ENCODE results near the gene CDK17.

Gene CDK17

DNA sequence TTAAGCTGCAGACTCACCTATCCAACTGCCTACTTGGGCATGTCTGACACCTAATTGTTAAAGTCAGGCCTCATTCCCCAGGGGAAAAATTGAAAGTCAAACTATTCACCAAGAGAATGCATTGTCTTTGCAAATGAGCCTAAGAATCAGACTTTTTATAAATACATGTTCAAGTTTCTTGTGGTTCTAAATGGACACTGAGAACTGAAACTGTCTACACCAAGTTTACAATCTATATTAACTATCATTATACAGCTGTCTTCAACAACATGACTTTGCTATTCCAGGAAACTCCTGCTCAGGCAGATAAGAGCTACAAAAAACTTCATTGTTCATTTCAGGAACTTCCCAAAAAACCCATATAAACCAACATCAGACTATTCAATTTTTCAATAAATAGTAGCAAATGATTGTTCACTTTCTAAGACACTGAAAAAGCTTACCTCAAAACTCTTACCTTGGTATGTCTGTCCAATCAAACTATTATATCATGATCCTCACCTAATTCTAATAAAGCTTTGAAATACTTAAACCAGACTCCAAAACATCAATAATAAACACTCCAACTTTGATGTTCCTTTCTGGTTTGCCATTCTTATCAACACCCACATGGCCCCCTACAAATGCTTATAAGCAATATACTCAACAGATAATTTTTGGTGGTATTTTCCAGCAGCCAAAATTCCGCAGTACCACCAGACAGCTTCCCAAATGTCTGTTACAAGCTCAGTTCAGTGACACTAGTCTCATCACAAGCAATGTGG is 24.2 kb downstream of the CDK17 start:
- no peak for DNase-seq (ENCODE audit: low read depth)
- TF ChIP-seq, protein P1, sequence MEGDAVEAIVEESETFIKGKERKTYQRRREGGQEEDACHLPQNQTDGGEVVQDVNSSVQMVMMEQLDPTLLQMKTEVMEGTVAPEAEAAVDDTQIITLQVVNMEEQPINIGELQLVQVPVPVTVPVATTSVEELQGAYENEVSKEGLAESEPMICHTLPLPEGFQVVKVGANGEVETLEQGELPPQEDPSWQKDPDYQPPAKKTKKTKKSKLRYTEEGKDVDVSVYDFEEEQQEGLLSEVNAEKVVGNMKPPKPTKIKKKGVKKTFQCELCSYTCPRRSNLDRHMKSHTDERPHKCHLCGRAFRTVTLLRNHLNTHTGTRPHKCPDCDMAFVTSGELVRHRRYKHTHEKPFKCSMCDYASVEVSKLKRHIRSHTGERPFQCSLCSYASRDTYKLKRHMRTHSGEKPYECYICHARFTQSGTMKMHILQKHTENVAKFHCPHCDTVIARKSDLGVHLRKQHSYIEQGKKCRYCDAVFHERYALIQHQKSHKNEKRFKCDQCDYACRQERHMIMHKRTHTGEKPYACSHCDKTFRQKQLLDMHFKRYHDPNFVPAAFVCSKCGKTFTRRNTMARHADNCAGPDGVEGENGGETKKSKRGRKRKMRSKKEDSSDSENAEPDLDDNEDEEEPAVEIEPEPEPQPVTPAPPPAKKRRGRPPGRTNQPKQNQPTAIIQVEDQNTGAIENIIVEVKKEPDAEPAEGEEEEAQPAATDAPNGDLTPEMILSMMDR (IDR thresholded peaks at IDR 0.05; ENCODE audit: control insufficient read depth, extremely low read depth, insufficient read depth) = no peak
- no peak overlapping the region for H3K4me3 ChIP-seq (ENCODE audit: low read depth, low read length)

DNA sequence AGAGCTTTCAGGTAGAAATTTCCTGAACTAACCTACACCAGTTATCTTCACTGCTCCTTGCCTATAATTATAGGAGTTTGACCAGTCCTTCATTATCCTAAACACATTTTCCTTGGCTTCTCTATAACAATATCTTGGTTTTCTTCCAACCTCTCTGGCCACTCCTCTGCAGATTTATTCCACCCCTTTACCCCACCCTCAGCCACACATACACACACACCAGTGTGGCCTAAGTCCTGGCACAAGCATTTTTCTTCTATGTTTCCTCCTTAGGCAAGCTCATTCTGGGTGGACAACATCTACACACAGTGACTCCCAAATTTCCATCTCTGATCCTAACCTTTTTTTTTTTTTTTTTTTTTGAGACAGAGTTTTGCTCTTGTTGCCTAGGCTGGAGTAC is 25.1 kb downstream of the CDK17 start:
- TF ChIP-seq, protein P1 (IDR thresholded peaks at IDR 0.05; ENCODE audit: control insufficient read depth, extremely low read depth, insufficient read depth) = no peak
- DNase-seq (ENCODE audit: low read depth) = no peak
- no peak overlapping the region for H3K4me3 ChIP-seq (ENCODE audit: low read depth, low read length)

DNA sequence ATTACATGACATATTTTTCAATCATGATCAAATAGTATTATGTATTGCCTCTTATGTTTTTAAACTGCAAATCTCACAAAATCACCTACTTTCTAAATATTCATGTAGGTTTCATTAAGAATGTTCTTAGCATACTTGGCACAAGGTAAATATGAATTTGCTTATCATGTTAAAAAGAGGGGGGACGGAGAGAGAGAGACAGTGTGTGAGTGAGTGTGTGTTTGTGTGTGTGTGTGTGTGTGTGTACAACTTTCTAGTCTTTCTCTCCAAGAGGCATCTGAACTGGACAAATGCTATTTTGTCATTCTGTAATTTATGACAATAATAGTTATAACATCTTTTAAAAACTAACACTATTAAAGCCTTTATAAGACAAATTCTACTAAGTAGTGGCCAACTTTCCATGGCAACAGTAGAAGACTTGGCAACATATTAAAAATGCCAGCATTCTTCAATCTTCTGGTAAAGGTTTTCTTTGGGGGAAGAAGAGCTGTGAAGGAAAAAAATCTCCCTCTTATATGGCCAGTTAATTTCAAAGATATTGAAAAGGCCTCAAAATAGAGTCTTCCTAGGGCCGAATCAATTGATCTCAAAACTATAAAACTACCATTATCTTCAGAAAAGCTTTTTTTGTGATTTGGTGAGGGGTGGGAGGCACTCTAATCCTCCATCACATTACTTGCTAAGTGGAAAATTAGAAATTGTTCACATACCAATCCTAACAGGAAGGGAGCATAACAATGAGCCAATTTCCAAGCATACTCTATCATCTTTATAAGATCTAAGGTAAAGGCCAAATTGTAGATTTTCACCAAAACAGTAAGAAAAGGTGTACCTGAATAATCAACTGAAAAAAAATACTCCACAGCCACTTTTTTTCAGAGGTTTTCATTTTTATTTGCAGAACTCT is 28.2 kb downstream of the CDK17 start:
- DNase-seq (ENCODE audit: low read depth) = no peak
- TF ChIP-seq, protein P1 (IDR thresholded peaks at IDR 0.05; ENCODE audit: control insufficient read depth, extremely low read depth, insufficient read depth) = no peak
- H3K4me3 ChIP-seq (ENCODE audit: low read depth, low read length) = no peak overlapping the region

DNA sequence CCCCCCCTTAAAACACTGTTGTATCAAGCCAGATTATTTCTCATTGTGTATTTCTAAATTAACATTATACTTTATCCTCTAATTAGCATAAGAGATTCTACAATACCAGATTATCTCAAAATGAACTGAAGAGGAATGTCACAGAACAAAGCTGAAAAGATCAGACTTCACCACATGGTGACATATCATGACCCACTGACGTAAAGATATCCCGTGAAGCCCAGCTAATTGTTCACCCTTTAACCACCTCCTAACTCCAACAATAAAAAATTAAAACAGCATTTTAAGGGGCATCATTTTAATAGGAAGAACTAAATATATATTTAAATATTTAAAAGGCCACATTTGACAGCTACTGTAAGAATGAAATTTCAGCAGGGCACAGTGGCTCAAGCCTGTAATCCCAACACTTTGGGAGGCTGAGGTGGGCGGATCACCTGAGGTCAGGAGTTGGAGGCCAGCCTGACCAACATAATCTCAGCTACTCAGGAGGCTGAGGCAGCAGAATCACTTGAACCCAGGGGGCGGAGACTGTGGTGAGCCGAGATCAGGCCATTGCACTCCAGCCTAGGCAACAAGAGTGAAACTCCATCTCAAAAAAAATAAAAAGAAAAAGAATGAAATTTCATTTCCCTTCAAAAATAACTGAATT is 29.0 kb downstream of the CDK17 start:
- H3K4me3 ChIP-seq (ENCODE audit: low read depth, low read length) = no peak overlapping the region
- DNase-seq (ENCODE audit: low read depth) = no peak
- TF ChIP-seq, protein P1 (IDR thresholded peaks at IDR 0.05; ENCODE audit: control insufficient read depth, extremely low read depth, insufficient read depth) = no peak

DNA sequence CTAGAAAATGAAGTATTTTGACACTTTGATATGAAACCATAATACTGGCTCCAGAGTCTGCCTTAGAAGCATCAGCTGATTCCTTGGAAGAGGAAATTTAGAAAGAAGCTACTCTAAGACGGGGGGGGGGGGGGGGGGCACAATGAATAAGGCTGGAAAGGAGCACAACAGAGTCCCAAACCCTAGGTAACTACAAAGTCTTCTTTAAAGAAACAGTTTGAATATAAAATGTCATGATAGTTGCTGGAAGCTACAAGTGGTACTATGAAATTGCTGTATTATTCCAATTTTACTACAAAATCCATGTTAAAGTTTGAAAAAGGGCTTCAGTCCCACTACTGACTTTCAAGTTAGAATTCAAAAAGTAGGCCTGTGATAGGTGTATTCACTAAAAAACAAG is 31.6 kb downstream of the CDK17 start:
- H3K4me3 ChIP-seq (ENCODE audit: low read depth, low read length) = no peak overlapping the region
- TF ChIP-seq, protein P1 (IDR thresholded peaks at IDR 0.05; ENCODE audit: control insufficient read depth, extremely low read depth, insufficient read depth) = no peak
- DNase-seq (ENCODE audit: low read depth) = no peak

DNA sequence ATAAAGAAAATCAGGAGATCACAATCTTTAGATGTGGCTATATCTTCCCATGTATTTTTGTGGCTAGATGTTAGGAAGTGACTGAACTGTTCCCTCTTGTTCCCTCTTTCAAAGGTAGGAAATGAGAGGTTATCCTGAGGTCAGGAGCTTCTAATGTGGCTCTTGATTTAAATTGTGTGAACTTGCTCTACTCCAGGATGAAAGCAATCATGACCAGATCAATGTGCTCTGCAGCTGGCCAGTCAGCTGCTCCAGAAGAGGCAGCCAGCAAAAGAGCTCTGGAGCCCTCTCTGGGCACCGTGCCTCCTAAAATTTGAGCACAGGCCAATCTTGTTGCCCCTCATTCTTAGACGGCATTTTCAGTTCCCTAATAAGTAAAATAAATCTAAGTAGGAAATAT is 32.0 kb downstream of the CDK17 start:
- TF ChIP-seq, protein P1 (IDR thresholded peaks at IDR 0.05; ENCODE audit: control insufficient read depth, extremely low read depth, insufficient read depth) = no peak
- no peak overlapping the region for H3K4me3 ChIP-seq (ENCODE audit: low read depth, low read length)
- no peak for DNase-seq (ENCODE audit: low read depth)

Measured in LNCaP clone FGC (cell line).